Measurements from ENCODE around the gene PIP4K2A. TPM values are rescaled to one million over a fixed set of nuclear protein-coding genes. Genes with fewer than 3 reads are reported as not detected.
"Not testable (repeated sequence)": the region's sequence is repeated elsewhere in the genome, so short reads cannot be mapped to it uniquely, and the experiment has no call there.

PIP4K2A gene
- polyA plus RNA-seq, 4 donors, result 24.6 to 27.9 (median 25.9) TPM

DNA sequence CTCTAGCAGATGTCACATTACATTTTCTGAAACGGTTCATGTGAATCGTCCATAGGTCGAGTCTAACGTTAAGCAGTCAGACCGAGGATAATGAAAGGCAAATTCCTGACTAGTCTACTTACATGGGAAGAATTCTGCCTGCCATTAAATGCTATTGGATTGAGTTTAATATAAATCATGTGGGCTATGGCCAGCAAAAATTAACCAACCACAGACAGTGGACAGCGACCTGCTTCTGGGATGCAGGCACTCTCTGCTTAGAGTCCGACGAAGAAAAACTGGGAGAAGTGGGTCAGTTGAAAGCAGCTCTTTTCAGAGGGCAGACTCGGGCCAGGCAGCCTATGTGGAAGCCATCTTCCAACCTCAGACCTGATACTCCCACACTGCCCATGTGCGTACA lies 16.6 kb downstream of the PIP4K2A start:
- no peak for DNase-seq (ENCODE audit: low read depth in 4 of 4, low spot score in 2 of 4)

GRCh38 chr10:22697101-22697500 lies 17.3 kb downstream of the PIP4K2A start:
- no peak for DNase-seq (ENCODE audit: low read depth in 4 of 4, low spot score in 2 of 4)

GRCh38 chr10:22693860-22694259 lies 20.5 kb downstream of the PIP4K2A start:
- DNase-seq (ENCODE audit: low read depth in 4 of 4, low spot score in 2 of 4), result no peak

DNA sequence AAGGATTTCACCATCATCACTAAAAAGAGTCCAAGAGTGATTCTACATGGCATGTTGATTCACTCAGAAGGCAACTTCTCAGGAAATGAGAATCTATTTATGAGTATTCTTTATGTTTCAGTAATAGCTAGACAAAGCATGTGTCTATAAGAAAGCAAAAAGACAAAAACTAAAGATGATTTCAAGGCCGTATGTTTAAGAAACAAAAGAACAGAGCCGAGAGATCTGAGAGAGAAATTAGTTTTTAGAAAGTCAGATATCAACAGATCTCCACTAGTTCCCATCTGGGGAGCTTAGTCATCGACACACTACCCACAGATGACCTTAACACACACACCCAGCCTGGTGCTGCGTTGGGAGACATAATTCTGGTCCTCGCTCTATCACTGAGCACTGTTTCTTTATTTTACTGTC lies 21.0 kb downstream of the PIP4K2A start:
- no peak for DNase-seq (ENCODE audit: low read depth in 4 of 4, low spot score in 2 of 4)

DNA sequence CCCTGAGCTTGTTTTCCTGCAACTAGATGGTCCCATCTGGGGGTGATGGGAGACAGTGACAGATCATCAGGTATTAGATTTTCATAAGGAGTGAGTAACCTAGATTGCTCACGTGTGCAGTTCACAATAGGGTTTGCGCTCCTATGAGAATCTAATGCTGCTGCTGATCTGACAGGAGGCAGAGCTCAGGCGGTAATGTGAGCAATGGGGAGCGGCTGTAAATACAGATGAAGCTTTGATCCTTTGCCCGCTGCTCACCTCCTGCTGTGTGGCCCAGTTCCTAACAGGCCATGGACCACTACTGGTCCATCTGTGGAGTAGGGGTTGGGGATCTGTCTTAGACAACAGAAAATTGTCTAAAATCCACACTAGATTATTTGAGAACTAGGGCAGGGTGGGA lies 22.3 kb downstream of the PIP4K2A start:
- not testable (repeated sequence) for DNase-seq (ENCODE audit: low read depth in 4 of 4, low spot score in 2 of 4)

GRCh38 chr10:22690614-22691431 lies 23.6 kb downstream of the PIP4K2A start:
- no peak for DNase-seq (ENCODE audit: low read depth in 4 of 4, low spot score in 2 of 4)

- DNase-seq (ENCODE audit: low read depth in 4 of 4, low spot score in 2 of 4), result no peak
Measured at GRCh38 chr10:22690158-22690557, 24.2 kb downstream of the PIP4K2A start.

DNA sequence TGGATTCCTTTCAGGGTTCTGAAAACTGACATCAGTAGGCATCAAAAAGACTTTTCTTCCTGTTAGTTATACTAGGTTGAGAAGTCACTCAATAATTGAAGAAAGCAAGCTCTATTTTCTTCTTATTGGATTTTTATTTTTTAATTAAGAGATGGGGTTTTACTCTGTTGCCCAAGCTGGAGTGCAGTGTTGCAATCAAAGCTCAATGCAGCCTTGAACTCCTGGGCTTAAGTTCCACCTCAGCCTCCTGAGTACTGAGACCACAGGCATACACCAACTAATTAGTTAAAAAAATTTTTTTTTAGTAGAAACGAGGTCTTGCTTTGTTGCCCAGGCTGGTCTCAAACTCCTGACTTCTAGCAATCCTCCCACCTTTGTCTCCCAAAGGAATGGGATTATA lies 28.0 kb downstream of the PIP4K2A start:
- no peak for DNase-seq (ENCODE audit: low read depth in 4 of 4, low spot score in 2 of 4)

- DNase-seq (ENCODE audit: low read depth in 4 of 4, low spot score in 2 of 4), result no peak
Measured at GRCh38 chr10:22685926-22686325, 28.5 kb downstream of the PIP4K2A start.

GRCh38 chr10:22684699-22685098 lies 29.7 kb downstream of the PIP4K2A start:
- no peak for DNase-seq (ENCODE audit: low read depth in 4 of 4, low spot score in 2 of 4)

GRCh38 chr10:22683140-22683389 lies 31.3 kb downstream of the PIP4K2A start:
- no peak for DNase-seq (ENCODE audit: low read depth in 4 of 4, low spot score in 2 of 4)

- DNase-seq (ENCODE audit: low read depth in 4 of 4, low spot score in 2 of 4), result no peak
Measured at GRCh38 chr10:22682237-22683139, 31.9 kb downstream of the PIP4K2A start.

DNA sequence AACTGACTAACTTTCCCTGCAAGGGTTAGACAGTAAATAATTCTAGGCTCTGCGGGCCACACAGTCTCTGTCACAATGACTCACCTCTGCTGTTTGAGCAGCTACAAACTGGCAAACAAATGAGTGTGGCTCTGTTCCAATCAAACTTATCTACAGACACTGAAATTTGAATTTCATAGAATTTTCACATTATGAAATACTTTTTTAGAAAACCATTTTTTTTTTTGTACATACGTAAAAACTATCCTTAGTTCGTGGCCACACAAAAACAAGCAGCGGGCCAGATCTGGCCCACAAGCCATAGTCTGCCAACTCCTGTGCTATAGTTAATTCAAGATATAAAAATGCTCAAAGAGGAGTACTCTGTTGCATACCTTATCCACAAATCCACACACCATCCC lies 32.6 kb downstream of the PIP4K2A start:
- no peak for DNase-seq (ENCODE audit: low read depth in 4 of 4, low spot score in 2 of 4)

GRCh38 chr10:22681301-22681700 lies 33.1 kb downstream of the PIP4K2A start:
- no peak for DNase-seq (ENCODE audit: low read depth in 4 of 4, low spot score in 2 of 4)

GRCh38 chr10:22679608-22680007 lies 34.8 kb downstream of the PIP4K2A start:
- no peak for DNase-seq (ENCODE audit: low read depth in 4 of 4, low spot score in 2 of 4)

GRCh38 chr10:22677333-22677732 lies 37.0 kb downstream of the PIP4K2A start:
- DNase-seq (ENCODE audit: low read depth in 4 of 4, low spot score in 2 of 4), result no peak

DNA sequence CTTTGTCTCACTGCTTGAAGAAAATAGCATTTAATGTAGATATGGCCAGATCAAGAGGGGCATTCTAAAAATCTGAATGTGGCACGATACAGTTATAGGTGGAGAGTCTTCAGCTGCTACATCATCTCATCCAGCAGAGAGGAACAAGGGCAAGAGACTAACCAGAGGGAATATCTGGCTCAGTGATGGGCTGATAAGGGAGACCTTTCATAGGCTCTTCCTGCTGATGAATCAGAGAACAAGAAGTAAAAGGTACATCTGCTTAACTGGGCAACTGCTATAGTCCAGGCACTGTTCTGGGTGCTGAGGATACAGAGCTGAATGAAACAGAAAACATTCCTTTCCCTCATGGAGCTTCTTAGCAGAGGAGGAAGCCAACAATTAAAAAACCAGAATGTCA lies 37.9 kb downstream of the PIP4K2A start:
- DNase-seq (ENCODE audit: low read depth in 4 of 4, low spot score in 2 of 4), result no peak

DNA sequence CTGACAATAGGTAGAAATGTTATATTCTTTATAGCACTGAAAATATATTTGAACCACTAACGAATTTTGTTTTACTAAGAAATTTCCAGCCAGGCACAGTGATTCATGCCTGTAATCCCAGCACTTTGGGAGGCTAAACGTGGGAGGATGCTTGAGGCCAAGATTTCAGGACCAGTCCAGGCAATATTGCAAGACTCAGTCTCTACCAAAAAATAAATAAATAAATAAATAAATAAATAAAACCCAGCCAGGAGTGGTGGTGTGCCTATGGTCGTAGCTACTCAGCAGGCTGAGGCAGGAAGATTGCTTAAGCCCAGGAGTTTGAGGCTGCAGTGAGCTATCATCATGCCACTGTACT lies 39.8 kb downstream of the PIP4K2A start:
- no peak for DNase-seq (ENCODE audit: low read depth in 4 of 4, low spot score in 2 of 4)

DNA sequence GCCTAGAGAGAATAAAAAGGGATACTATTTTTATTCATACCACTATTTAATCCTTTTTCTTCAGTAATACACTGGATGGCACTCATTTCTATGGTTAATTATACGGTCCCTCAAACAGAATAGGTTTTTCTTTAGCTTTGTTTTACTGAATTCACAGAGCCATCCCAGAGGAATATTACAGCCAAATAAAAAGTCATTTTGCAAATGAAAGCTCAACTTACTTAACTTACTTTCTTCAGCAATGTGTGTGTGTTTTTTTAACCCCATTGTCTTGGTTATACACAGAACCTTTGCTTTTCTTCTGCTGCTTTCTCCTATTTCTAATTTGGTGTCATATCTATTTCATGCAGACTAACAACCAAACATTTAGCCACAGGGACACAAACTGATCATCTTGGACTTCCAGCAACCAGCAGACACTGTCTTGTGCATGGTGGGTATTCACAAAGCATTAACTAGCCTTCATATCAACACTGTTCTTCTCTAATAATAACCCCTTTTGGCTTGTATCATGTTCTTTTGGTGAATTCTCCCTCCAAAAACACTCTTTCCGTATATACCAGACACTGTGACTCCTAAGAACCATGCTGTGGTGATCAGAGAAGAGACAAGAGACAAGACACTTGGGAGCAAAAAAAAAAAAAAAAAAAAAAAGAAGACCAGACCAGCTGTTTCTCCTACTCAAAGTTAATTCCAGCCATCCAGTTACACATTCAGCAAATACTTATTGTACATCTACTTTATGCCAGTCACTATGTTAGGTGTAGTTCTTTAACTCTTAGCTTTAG lies 40.4 kb downstream of the PIP4K2A start:
- no peak for DNase-seq (ENCODE audit: low read depth in 4 of 4, low spot score in 2 of 4)

DNA sequence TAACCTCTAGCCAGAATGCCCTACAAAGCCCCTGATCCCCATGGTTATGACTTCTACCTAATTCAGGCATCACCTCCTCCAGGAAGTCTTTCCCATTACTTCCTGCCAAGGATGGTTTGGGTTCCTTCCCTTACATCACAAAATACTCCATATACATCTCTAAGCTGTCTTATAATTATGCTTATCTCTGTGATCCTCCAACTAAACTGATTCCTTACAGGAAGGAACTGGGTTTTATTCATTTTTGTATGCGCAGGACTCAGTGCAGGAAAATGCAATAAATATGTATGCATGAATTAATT lies 41.3 kb downstream of the PIP4K2A start:
- no peak for DNase-seq (ENCODE audit: low read depth in 4 of 4, low spot score in 2 of 4)

DNA sequence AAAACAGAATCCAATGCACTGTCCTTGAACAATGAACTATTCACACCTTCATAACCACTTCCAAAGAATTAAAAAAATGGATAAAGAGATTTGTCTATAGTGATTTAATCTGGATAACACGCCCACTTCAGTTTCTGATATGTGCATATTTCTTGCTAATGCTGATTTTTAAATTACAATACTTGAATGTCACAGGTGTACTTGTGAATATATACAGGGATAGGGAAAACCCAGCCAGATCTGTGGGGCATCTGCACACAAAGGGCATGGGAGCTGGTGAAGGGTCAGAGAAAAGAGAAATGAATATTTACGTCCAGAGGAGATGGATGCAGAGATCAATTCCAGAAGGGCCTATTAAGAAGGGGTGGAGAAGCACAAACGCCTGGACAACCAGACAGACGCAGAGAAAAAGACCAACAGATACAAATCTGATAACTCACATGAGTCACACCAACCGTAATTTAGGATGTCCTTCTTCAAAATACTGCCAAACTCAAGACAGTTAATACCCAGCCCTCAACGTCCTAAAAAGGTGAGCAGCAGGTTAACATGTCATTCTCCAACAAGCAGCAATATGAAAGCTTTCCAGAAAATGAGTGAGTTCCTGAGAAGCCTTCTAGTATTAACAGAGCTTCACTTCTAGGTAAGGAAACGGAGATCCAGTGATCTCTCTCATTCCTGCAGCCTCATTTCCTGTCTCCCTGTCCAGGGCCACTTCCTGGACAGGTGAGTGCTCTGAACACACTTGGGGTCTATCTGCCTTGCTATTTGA lies 41.9 kb downstream of the PIP4K2A start:
- no peak for DNase-seq (ENCODE audit: low read depth in 4 of 4, low spot score in 2 of 4)

Measured in left renal cortex interstitium (tissue), 4 donors.